SH-SY5Y (cell line): ENCODE data around the gene VIT.

Experiments
- GATA2 ChIP-seq: IDR thresholded peaks from 2 replicates; pipeline ENCODE4 v1.6.1; 2011; ENCODE audit warnings: mild to moderate bottlenecking, low read depth, low read length
- GATA3 ChIP-seq: IDR thresholded peaks from 2 replicates; pipeline ENCODE4 v1.6.1; 2011; ENCODE audit warnings: low read depth, mild to moderate bottlenecking, low read length, moderate library complexity

DNA sequence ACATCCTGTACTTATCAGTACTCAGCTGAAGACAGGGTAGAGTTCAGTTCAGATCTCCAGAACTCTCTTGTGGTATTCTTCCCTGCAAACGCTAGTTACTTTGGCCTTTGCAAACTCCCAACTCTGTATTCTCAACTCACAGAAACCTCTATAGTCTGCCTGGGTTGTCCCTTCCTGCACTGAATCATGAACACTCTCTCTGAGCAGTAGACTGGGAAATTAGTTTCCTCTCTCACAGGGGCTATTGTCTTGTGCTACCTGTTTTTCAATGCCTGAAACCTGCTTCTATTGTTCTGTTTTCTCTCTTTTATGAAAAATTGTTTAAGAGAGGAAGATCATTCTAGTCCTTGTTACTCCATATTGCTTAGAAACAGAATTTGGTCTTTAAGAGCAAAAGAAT, 134.7 kb downstream of the VIT start:
- TF ChIP-seq GATA2 (no peak), GATA3 (no peak)
